HG03457 (cell line): ENCODE results near the gene GPN2.

Experiments
- ATAC-seq: cut with Tn5 transposase; IDR thresholded peaks from one replicate; pipeline ENCODE4 v1.9.1; 2021; ENCODE audit warnings: moderate number of reproducible peaks; ENCODE audit not compliant: unreplicated experiment

The GPN2 gene

DNA sequence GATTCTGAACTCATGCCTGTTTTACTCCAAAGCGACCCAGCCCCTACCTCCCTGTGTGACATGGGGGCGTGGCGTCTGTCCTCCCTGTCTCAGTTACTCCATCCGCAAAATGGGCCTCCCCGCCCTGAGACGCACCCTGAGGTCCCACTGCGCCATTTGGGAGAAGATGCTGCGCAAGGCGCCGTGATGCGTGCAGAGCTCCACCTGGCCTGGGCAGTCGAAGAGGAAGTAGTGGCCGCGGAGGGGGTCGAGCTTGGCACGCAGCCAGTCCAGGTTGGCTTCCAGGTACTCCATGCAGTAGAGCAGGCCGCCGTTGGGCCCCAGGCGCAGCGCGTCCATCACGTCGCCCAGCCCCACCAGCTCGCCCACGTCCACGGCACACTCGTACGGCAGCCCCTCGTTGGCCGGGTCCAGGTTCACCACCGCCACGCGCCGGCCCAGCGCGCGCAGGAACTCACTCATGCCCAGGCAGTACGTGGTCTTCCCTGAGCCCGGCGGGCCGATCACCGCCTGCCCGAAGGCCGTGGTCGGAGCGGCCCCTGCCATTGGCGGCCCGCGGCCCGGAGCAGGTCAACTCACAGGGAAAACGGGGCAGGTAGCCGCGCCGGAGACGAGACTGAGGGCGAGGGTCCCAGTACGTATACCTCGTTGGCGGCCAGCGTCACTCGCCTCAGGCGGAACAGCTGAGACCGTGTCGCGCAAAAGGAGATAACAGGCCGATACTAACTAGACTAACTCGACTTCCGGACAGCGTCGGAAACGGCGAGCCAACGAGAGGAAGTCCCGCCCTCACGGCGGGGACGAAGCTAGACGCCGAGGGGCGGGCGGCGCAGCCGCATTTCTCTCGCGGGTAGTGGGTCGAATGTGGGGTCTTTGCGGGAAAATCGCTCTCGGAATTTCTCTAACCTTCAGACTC is at the start of gene GPN2:
Gene GPN2, minus strand, starts transcription at position 733 of the 916 bp plus-strand sequence. Its CDS starts 187 bp downstream, at position 546.
- ATAC-seq = no peak

DNA sequence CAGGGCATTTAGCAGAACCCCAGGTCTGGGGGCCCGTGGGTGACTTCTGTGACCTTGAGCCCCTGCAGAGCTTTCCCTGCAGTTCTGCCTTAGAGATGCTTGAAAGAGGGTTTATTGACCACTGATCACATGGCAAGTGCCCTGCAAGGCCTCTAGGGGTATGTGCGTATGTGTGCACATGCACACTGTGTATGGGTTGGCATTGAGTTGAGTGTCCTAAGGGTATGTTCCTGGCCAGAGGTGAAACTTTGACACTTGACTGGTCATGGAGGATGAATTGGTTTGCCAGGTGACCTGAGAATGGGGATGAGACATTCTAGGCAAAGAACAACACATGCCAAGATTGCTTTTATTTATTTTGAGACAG is 48.6 kb upstream of the GPN2 start:
- no peak for ATAC-seq

DNA sequence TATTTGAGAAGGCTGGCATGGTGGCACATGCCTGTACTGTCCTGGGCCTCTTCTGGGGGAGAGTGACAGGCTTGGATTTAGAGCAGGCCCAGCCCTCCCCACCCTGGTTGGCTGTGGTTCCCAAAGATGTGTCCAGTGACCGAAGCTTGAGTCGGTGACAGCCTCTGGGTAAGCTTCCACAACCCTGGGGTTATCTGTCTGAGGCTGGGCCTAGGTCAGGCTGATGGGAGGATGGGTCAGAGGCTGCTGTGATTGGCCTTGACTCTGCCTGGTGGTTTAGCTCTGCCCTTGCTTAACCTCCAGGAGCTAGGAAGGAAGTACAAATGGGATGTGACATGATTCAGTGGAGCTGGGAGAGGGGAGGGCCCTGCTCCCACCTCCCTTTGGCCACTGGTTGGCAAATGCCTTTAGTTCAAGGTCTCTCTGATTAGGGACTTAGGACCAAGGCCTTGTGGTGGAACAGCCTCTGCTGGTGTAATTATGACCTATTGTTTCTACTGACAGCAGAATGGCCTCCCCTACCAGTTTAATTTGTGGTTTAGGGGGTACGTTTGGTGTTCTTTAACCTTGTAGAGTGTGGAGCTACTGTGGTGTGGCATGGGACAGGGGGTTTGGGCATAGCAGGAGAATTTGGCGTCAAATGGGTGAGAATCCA is 48.0 kb upstream of the GPN2 start:
- no peak for ATAC-seq

DNA sequence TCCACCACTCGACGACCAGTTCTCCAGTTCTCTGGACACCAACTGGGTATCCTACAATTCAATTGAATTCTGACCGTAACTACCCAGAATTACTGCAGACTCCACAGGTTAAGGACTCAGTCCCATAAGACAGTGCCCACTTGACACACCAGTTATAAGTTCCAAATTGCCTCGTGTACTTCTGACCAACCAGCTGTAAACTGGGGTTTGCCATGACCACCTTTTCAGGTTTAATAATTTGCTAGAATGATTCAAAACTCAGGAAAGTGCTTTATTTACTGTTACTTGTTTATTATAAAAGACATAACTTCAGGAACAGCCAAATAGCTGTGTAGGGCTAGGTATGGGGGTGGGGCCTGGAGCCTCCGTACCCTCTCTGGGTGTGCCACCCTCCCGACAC is 46.7 kb upstream of the GPN2 start:
- ATAC-seq = no peak

DNA sequence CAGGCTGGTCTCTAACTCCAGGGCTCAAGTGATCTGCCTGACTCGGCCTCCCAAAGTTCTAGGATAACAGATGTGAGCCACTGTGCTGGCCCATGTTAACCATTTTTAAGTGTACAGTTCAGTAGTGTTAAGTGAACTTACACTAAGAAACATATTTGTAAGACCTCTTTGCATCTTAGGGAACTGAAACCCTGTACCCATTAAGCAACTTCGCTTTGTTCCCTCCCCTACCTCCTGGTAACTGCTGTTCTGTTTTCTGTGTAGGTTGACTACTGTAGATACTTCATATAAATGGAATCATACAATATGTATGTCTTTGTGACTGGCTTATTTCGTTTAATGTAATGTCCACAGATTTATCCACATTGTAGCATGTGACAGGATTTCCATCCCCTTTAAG is 42.4 kb upstream of the GPN2 start:
- no peak for ATAC-seq

DNA sequence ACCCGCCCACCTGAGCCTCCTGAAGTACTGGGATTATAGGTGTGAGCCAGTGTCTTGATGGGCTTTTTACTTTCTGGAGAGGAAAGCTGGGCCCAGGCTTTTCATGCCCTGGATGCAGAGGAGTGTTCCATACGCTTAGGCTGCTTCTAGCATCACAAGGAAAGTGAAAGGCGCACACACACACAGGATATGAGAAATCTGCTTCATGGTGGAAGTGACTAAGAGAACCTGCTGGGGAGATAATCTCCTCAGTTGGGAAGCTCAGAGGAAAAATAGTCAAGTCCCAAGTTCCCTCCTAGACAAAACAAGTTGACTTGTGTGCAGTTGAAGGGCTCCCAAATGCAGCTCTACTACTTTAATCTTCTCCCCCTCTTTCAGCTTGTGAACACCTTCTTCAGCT is 33.6 kb upstream of the GPN2 start:
- no peak for ATAC-seq

DNA sequence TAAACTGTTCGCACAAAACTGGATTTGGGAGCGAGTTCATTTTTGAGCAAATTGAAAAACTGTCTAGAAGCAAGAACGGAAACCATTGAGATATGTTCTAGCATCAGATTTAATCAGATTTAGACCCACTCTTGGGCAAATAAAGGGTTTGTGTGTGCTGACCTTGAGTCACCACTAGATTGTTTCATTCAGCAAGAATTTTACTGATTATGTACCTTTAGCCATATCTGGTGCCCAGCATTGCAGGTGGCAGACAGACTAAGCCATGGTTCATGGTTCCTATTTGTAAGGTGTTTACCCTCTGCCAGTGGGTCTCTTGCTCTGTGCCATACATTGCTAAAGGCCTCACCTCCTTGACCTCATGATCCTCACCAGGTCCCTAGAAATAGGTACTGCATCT is 32.8 kb upstream of the GPN2 start:
- no peak for ATAC-seq

DNA sequence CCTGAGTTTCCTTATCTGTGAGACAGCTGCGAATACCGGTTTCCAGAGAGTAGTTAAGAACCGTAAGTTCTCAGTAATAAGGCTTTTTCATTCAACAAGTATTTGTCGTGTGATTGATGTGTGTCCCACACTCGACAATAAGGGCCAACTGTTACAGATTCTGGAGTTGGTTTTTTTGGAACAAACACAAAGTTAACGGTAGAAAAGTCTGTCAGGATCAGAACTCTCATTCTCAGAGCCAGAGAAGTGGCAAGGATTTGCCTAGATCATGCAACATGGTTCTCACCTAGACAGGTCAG is 32.3 kb upstream of the GPN2 start:
- ATAC-seq = no peak

DNA sequence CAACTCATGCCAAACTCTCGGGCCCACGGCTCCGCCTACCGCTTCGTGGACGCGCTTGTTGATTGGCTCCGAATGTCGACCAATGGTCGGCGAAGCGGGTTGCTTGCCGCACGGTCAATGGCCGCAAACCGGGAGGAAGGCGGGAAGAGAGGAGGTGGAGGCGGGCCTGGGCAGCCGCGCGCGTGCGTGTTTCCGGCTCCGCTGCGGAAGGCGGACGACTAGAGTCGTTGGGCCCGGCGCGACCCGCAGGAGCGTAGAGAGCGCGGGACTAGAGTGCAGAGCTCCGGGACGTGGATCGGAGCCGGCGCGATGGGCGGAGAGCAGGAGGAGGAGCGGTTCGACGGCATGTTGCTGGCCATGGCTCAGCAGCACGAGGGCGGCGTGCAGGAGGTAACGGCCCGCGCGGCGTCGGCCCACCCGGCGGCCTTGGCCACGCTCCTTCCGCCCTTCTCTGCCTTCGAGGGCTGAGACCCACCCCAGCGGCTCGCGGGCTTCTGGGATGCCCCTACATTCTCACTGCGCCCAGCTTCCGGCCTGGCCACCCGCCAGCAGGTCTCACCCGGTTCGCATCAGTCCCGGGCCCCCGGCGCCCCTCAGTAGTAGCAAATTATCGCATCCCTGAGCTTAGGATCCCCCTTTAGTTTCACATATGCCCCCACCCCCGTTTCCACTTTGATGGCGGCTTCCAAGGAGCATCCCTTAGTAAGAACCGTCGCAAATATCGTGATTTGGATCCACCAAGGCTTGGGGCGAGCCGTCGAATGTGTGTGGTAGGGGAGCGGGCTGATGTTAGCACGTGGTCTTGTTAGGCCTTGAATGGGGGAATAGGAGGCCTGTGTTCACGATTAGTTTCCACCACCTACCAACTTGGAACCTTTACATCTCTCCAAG is 31.7 kb upstream of the GPN2 start, which contains the start of gene NUDC:
Gene NUDC, plus strand, starts transcription at position 204 of the 891 bp plus-strand sequence. Its CDS starts 106 bp downstream, at position 310.
- peak; percentile 83 for ATAC-seq

DNA sequence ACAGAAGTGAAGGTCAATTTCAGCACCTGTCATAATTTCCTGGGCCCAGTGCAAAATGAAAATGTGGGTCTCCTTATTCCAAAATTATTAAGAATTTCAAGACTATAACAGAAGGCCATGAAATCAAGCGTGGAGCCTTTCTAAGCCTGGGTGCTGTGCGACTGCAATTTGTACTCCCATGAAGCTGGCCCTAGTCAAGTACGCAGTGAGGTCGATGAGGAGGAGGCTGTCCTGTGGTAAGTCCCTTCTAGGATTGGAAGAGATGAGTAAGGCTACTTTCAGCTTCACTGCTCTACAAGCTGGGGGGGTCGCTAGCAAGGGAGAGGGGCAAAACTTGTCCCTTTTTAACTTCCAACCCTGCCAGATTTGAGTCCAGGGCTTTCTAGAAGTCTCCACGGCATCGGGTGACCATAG is 31.1 kb upstream of the GPN2 start:
- ATAC-seq = peak; percentile 4

DNA sequence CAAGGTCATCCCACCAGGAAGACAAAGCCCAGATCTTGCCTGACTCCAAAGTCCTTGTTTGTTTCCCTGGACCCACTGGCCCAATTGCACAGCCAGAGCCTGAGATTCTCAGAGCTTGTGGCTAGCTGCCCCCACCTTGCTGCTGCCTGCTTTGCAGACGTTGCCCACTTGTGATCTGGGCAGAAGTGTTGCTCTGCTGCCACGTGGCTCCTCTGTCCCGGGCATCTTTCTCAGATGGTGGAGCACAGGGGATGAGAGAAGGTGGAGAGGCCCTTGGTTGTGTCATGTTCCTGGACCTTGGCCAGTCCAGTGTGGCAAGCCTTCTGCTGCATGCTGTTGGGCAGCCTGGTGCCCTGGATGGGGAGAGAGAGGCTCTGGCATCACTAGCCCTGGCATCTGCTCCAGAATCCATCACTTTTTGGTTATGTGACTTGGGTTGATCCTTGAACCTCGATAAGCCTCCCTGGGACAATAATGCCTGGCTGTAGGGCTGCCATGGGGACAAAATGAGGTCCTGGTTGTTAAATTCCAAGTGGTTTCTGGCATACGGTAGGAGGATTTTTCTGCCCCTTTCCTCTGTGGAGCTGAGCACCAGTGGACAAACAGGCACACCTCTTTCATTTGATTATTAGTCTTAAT is 25.2 kb upstream of the GPN2 start:
- ATAC-seq = no peak

DNA sequence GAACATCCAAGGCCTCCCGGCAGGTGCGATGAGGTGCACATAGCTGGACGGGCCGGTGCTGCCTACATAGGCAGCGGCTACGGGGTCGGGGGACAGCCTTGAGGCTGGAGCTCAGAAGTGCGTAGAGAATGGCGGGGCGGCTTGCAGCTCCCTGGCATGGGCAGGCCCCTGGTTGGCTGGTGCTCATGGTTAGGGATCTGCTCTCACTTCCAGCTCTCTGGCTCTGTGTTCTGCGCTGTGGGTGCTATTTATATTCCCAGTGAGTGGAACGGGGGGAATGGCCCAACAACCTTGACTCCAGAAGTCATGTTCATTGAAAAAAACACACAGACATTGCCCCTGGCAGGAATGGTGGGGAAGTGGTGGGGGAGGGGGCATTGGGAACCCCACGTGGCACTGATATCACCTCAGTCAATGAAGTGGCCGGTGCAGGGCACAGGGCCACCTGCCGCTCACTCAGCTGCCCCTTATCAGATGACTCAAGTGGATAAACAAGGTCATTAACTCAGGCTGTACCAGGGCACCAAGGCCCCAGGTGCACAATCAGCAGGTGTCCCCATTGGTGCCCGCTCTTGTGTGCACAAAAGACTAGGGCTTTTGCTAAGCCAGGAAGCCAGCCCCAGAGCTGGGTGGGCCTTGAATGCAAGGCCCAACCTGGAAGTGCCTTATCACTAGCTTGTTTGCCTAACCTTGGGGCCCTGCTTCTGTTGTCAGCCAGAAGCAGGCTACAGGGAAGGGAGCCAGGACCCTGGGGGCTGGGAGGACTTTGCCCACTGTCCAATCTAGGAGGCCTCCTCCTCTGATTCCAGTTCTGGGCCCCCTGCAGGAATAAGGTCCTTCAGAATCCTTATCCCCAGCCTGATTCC is 23.9 kb upstream of the GPN2 start, which contains the start of gene NR0B2:
Gene NR0B2, minus strand, starts transcription at position 222 of the 866 bp plus-strand sequence. Its CDS starts 35 bp downstream, at position 187.
- ATAC-seq = no peak

DNA sequence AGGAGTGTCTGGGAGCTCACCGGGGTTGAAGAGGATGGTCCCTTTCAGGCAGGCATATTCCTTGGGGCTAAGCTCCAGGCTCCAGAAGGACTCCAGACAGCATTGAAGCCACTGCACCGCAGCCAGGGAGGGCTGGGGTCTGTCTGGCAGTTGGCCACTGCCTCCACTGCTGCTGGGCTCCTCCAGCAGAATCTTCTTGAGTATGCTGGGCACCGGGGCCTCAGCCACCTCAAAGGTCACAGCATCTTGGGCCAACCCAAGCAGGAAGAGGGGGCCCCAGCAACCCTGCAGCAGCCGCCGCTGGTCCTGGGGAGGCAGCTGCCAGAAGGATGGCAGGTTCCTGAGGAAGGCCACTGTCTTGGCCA is 23.3 kb upstream of the GPN2 start:
- no peak for ATAC-seq

DNA sequence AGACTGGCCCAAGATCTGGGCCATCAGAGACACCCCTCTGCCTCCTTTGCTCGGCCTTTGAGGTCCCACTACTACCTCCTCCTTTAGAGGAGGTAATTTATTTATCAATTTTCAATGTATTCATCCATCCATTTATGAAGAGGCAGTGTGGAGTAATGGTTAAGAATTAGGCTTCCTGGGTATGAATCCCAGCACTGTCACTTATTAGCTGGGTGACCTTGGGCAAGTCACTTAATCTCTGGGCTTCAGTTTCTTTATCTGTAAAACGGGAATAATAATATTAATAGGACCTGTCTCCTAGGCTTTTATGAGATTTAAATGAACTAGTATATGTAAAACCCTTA is 22.0 kb upstream of the GPN2 start:
- no peak for ATAC-seq

DNA sequence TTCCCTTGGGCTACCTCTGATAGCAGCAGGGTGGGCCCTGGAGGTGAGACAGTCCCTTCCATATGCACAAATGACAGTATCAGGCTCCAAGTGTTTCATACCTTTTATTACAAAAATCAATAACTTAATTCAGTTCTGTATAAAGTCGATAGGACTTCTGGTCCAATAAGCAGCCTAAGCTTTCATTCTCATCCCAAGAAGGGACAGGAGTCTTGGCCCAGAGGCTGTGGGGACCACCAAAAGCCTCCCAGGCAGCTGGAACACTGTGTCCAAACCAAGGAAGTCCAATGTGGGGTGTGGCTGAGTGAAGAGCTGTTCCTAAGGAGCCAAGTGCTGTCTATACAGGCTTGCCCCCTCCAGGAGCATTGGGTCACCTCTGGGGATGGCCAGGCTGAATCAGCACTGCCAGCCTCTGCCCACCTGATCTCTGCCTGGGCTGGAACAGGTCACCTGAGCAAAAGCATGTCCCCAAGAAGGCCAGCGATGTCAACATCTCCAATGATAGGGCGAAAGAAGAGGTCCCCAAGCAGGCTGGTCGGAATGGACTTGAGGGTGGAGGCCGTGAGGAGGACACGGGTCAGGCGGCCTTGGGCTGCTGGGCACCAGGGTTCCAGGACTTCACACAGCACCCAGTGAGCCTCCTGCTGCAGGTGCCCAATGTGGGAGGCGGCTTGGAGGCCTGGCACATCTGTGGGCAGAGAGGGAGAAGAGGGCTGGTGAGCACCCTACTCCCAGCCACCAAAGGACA is 21.5 kb upstream of the GPN2 start:
- ATAC-seq = no peak

DNA sequence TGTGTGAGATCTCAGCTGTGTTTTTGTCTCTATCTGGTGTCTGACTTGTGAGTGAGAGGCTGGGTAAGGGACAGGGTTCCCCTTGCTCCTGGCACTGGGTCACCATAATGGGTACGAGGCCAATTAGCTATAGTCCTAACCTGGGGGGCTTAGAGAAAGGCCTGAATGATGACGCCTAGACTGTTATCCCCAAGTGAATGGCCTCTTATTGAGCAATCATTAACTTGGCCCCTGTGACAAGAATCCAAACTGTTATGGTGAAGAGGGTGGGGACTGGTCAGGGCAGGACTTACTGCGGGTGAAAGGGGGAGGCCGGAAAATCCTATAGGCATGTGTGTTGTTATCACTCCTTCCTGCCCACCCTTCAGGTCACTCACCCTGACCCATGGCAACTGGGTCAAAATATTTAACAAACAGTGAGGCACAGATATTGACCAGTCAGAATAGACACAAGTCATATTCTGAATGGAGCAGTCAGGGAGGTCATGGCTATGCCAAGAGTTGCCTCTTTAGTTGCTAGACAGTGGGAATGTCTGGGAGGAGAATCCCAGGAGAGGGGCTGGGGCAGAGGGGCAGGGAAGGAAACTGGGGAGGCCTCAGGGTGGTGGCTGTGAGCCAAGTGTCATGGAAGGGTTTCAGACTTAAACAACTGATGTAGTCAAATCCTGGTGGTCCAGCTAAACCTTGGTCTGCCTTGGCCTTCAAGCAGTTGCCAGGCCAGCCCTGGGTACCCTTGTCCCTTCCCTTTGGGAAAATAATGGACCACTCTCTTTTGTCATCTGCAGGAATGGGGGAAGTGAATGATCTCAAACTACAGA is 20.5 kb upstream of the GPN2 start:
- ATAC-seq = no peak

DNA sequence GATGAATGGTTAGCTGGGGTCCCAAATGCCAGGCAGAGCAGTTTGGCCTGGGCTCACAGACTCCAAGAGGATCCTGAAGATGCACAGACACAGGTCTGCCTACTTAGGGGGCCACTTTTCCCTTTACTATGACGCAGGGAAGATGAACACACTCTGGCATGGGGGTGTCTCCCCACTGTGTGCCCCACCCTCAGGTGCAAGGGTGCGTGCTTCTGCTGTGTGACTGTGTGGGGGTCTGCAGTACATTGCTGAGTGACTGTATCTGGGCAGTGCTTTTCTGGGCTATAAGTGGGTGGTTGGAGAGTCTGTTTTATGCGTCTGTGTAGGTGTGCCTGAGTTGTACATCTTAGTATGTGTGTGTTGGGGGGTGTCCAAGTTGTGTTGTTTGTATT is 19.9 kb upstream of the GPN2 start:
- no peak for ATAC-seq

DNA sequence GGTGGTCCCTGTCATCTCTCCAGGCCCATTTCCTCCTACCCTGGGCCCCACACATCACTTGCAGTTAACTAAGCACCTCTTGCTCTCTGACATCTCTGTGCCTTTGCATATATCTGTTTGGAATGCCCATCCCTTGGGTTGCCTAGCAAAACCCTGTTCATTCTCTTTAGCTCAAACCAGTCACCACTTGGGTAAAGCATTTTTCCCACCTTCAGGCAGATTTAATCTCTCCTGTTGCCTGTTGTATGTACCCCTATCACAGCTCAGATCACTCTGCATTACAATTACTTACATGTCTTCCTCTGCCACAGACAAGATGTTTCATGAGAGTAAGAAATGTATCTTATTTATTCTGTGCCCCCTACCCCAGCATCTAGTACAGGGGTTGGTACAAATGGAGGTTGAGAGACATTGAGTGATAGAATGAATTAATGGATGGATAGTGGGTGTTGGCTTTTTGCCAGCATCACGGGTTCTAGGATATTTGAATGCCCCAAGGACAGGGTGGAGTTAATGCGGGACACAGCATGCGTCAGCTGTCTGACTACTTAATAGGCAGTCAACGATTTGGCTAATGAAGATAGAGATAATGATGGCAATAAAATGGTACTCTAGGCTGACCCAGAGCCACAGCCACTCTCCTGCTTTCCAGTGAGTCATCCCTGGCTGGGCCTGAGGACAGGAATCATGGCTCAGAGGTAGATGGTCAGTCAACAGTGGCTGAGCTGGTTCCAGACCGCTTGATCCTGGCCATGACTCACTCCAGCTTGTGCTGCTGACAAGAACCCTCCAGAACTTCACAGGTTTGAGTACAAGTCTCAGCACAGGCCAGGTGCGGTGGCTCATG is 17.2 kb upstream of the GPN2 start:
- ATAC-seq = no peak
